MG63 (cell line): ENCODE data around the gene S100A5. TPM values are rescaled to one million over a fixed set of nuclear protein-coding genes. Genes with fewer than 3 reads are reported as not detected.

Source experiments
- DNase-seq: peaks from one replicate; pipeline ENCODE4 v3.0.0-alpha.2; 2020
- H3K27me3 ChIP-seq: fragments of 250-450 bp; sonication (Bioruptor Pico); 2 replicates; pipeline ENCODE4 v1.5.1; 2020; ENCODE audit warnings: mild to moderate bottlenecking, moderate library complexity
- H3K36me3 ChIP-seq: fragments of 250-450 bp; sonication (Bioruptor Pico); 2 replicates; pipeline ENCODE4 v1.5.1; 2020; ENCODE audit warnings: mild to moderate bottlenecking, moderate library complexity
- H3K4me3 ChIP-seq: fragments of 250-450 bp; sonication (Bioruptor Pico); 2 replicates; pipeline ENCODE4 v1.5.1; 2020; ENCODE audit warnings: mild to moderate bottlenecking, moderate library complexity
- H3K9me3 ChIP-seq: fragments of 250-450 bp; sonication (Bioruptor Pico); 2 replicates; pipeline ENCODE4 v1.5.1; 2020; ENCODE audit warnings: mild to moderate bottlenecking, moderate library complexity
- total RNA-seq: library from RNA; depleted of rRNA; stranded (reverse); fragments of >200 nt; shearing (Covaris generic); gene quantifications from 2 replicates; pipeline ENCODE4 v1.2.3, GENCODE V29; 2014; ENCODE audit warnings: low replicate concordance

Gene S100A5
- total RNA-seq, 1 experiment from 2014 or later: not detected

GRCh38 chr1:153553830-153554541 is 13.3 kb upstream of the S100A5 start:
- Histone ChIP-seq H3K36me3 (no peaks in the 10 kb centered on the region; the same call in 1 of the 2 replicates), H3K9me3 (peaks cover 4% of the 10 kb centered on the region; the same call in 1 of the 2 replicates), H3K27me3 (no peaks in the 10 kb centered on the region), H3K4me3 (no peak overlapping the region)
- no peak for DNase-seq

- H3K36me3 ChIP-seq: no peaks in the 10 kb centered on the region; the same call in 1 of the 2 replicates
- no peaks in the 10 kb centered on the region; the same call in 1 of the 2 replicates for H3K9me3 ChIP-seq
- no peaks in the 10 kb centered on the region for H3K27me3 ChIP-seq
- DNase-seq: no peak
- no peak overlapping the region for H3K4me3 ChIP-seq
Measured at GRCh38 chr1:153553096-153553495, 12.4 kb upstream of the S100A5 start.

- H3K36me3 ChIP-seq: no peaks in the 10 kb centered on the region; the same call in 1 of the 2 replicates
- no peak for DNase-seq
- H3K9me3 ChIP-seq: no peaks in the 10 kb centered on the region; the same call in 1 of the 2 replicates
- no peaks in the 10 kb centered on the region for H3K27me3 ChIP-seq
- no peak overlapping the region for H3K4me3 ChIP-seq
Measured at GRCh38 chr1:153552335-153552734, 11.6 kb upstream of the S100A5 start.

- H3K36me3 ChIP-seq: no peaks in the 10 kb centered on the region; the same call in 1 of the 2 replicates
- no peak overlapping the region for H3K4me3 ChIP-seq
- DNase-seq: no peak
- no peaks in the 10 kb centered on the region for H3K27me3 ChIP-seq
- H3K9me3 ChIP-seq: no peaks in the 10 kb centered on the region
Measured at GRCh38 chr1:153550827-153551500, 10.2 kb upstream of the S100A5 start.

DNA sequence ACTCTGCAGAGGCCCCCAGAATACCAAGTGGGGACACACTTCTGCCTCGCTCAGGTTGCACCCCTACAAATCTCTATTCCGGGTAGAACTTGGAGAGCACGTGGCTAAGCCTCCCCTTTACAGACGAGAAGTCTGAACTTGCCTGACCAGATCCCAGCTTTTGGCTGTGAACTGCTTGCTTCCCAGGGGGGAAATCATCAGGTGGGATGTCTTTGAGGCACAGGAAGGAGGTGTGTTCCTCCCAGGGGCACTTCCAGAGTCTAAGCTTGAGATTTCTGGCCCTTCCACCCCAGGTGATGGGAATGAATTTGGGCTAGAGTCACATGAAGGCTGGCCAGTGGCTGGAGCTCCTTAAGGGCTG is 9.6 kb upstream of the S100A5 start:
- Histone ChIP-seq H3K4me3 (no peak overlapping the region), H3K36me3 (no peaks in the 10 kb centered on the region), H3K9me3 (no peaks in the 10 kb centered on the region), H3K27me3 (no peaks in the 10 kb centered on the region)
- no peak for DNase-seq

DNA sequence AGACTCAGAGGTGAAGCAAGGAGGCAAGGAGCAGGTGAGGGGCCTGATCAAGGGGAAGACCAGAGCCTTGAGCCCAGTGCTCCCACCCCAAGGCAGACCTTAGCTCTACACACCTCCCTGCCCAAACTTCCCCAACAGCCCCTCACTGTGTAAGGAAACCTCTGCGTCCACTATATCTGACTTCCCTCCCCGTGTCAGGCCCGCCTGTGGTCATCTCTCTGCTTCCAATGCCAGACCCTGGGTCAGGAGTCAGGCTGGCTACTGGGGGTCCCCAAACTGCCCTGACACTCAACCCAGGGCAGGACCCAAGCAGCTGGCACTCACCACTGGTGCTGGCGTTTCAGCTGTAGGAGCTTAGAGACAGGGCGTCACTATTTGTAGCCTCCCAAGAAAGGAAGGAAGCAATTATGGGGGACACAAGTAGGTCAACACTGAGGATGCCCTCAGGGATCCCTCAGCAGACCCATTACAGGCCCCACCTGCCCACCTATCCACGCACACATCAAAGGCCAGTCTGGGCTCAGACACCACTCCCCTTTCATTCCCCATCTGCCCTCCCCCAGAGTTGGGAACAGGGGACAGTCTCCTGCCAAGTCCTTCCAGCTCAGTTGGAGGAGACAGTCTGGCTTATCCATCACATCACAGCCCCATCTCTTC is 9.1 kb upstream of the S100A5 start:
- Histone ChIP-seq H3K27me3 (no peaks in the 10 kb centered on the region), H3K9me3 (no peaks in the 10 kb centered on the region), H3K4me3 (no peak overlapping the region), H3K36me3 (no peaks in the 10 kb centered on the region)
- DNase-seq: no peak

- Histone ChIP-seq H3K27me3 (no peaks in the 10 kb centered on the region), H3K9me3 (no peaks in the 10 kb centered on the region), H3K36me3 (peaks cover 8% of the 10 kb centered on the region), H3K4me3 (no peak within 1 kb of the TSS)
- peak; percentile 96 for DNase-seq
Measured at GRCh38 chr1:153548722-153549688, 8.3 kb upstream of the S100A5 start, which contains the start of gene S100A3. S100A3 (minus strand) TSS chr1:153549258; CDS start chr1:153548485, 773 bp downstream.

- Histone ChIP-seq H3K27me3 (no peaks in the 10 kb centered on the region), H3K36me3 (peaks cover 19% of the 10 kb centered on the region), H3K4me3 (no peak overlapping the region), H3K9me3 (no peaks in the 10 kb centered on the region)
- no peak for DNase-seq
Measured at GRCh38 chr1:153547560-153548551, 7.1 kb upstream of the S100A5 start.

GRCh38 chr1:153546796-153547559 is 6.2 kb upstream of the S100A5 start:
- Histone ChIP-seq H3K9me3 (no peaks in the 10 kb centered on the region), H3K36me3 (peaks cover 19% of the 10 kb centered on the region), H3K4me3 (no peak overlapping the region), H3K27me3 (no peaks in the 10 kb centered on the region)
- no peak for DNase-seq

- Histone ChIP-seq H3K9me3 (no peaks in the 10 kb centered on the region), H3K36me3 (peaks cover 19% of the 10 kb centered on the region), H3K4me3 (no peak overlapping the region), H3K27me3 (no peaks in the 10 kb centered on the region)
- no peak for DNase-seq
Measured at GRCh38 chr1:153546371-153546770, 5.6 kb upstream of the S100A5 start.

DNA sequence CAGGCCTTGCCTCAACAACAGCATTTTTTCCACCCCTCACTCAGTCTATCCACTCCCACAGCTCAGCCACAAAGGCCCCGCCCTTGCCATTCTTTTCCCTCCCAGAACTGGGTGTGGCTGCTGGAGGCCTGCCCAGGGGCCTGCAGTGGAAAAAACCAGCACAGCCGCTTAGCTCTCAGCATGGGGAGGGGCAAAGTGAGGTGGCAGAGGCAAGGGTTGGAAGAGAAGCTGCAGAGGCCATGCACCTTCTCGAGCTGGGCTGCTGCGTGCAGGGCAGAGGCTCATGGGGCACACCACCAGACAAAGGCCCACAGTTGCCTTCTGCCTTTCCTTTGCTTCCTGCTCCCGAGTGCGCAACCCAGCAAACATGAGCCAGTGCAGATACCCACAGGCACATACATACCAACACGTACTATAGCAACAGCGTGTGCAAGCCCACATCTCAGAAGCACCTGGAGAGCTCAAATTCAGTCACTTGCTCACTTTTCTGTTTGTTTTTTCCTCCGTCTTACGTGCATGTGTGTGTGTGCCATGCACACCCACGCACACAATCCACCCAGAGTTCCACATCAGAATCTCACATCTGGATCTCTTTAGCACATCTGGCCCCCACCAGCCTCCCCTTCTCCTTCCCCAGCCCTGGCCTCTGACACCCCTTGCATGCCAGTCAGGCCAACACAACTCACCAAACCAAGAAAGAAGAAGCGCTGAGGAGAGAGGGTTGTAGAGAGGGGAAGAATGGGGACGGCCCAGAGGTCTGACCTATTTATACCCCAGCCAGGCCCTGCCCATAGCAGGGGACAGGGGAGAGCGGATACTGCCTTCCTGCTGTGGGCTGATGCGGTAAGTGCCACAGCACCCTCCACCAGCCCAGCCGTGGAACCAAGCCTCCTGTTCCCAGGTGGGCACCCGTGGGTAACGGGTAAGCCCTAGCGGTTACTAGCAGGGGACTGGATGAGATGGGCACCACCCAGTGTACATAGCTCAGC is 4.6 kb upstream of the S100A5 start, which contains the start of gene S100A4:
Gene S100A4, minus strand, starts transcription at position 740 of the 989 bp plus-strand sequence. CDS start 1,012 bp downstream, outside the sequence.
- H3K27me3 ChIP-seq: no peaks in the 10 kb centered on the region
- H3K36me3 ChIP-seq: peaks cover 19% of the 10 kb centered on the region
- peak within 1 kb of the TSS; percentile 48 for H3K4me3 ChIP-seq
- no peaks in the 10 kb centered on the region for H3K9me3 ChIP-seq
- peak; percentile 98 for DNase-seq

GRCh38 chr1:153544453-153545066 is 3.8 kb upstream of the S100A5 start:
- Histone ChIP-seq H3K36me3 (peaks cover 19% of the 10 kb centered on the region), H3K4me3 (peak overlapping the region; percentile 48), H3K9me3 (no peaks in the 10 kb centered on the region), H3K27me3 (no peaks in the 10 kb centered on the region)
- DNase-seq: no peak

GRCh38 chr1:153543736-153544135 is 3.0 kb upstream of the S100A5 start:
- H3K27me3 ChIP-seq: no peaks in the 10 kb centered on the region
- peaks cover 19% of the 10 kb centered on the region for H3K36me3 ChIP-seq
- H3K4me3 ChIP-seq: peak overlapping the region; percentile 48
- no peaks in the 10 kb centered on the region for H3K9me3 ChIP-seq
- DNase-seq: no peak
